Hepatocyte (in vitro differentiated cells): Measurements from ENCODE around the gene YWHAG. TPM values are rescaled to one million over a fixed set of nuclear protein-coding genes. Genes with fewer than 3 reads are reported as not detected.
"Not testable (repeated sequence)": the region's sequence is repeated elsewhere in the genome, so short reads cannot be mapped to it uniquely, and the experiment has no call there.

Experiments
- DNase-seq: peaks from one replicate; pipeline ENCODE4 v3.0.0-alpha.2; 2016; ENCODE audit warnings: low spot score
- H2AFZ ChIP-seq: fragments of 200-600 bp; sonication (generic); 2 replicates; pipeline ENCODE4 v1.6.0; 2016; ENCODE audit warnings: antibody characterized with exemption, mild to moderate bottlenecking
- H3K27ac ChIP-seq: fragments of 200-600 bp; sonication (generic); 2 replicates; pipeline ENCODE4 v1.5.1; 2016; ENCODE audit warnings: mild to moderate bottlenecking
- H3K27me3 ChIP-seq: fragments of 200-600 bp; sonication (generic); 2 replicates; pipeline ENCODE4 v1.6.1; 2016
- H3K36me3 ChIP-seq: fragments of 200-600 bp; sonication (generic); replicated peaks from 2 replicates; pipeline ENCODE4 v1.5.1; 2016; ENCODE audit warnings: low read depth; ENCODE audit not compliant: insufficient read depth
- H3K4me1 ChIP-seq: fragments of 200-600 bp; sonication (generic); 2 replicates; pipeline ENCODE4 v1.5.1; 2016; ENCODE audit warnings: mild to moderate bottlenecking, moderate library complexity; ENCODE audit not compliant: insufficient read depth
- H3K4me2 ChIP-seq: fragments of 200-600 bp; sonication (generic); 2 replicates; pipeline ENCODE4 v1.6.0; 2016
- H3K4me3 ChIP-seq: fragments of 200-600 bp; sonication (generic); 2 replicates; pipeline ENCODE4 v1.5.1; 2016; ENCODE audit warnings: mild to moderate bottlenecking
- H3K79me2 ChIP-seq: fragments of 200-600 bp; sonication (generic); 2 replicates; pipeline ENCODE4 v1.6.0; 2017; ENCODE audit warnings: mild to moderate bottlenecking
- H3K9me2 ChIP-seq: fragments of 200-600 bp; sonication (generic); replicated peaks from 2 replicates; pipeline ENCODE4 v1.6.0; 2017; ENCODE audit warnings: mild to moderate bottlenecking; ENCODE audit not compliant: insufficient read depth
- H3K9me3 ChIP-seq: fragments of 200-600 bp; sonication (generic); 2 replicates; pipeline ENCODE4 v1.5.1; 2016; ENCODE audit warnings: low read depth, mild to moderate bottlenecking
- H4K20me1 ChIP-seq: fragments of 200-600 bp; sonication (generic); 2 replicates; pipeline ENCODE4 v1.6.0; 2016; ENCODE audit warnings: mild to moderate bottlenecking; ENCODE audit not compliant: insufficient read depth, poor library complexity, severe bottlenecking
- EZH2 ChIP-seq: fragments of 200-600 bp; sonication (generic); IDR thresholded peaks from 2 replicates; pipeline ENCODE4 v1.6.1; 2016; ENCODE audit warnings: antibody characterized with exemption, mild to moderate bottlenecking, borderline replicate concordance
- EZH2phosphoT487 ChIP-seq: fragments of 200-600 bp; sonication (generic); IDR thresholded peaks from one replicate; pipeline ENCODE4 v1.6.1; 2018; ENCODE audit warnings: antibody characterized with exemption, mild to moderate bottlenecking, low read depth, moderate library complexity; ENCODE audit not compliant: unreplicated experiment, severe bottlenecking
- WGBS: methylation state at CpG from one replicate; pipeline ENCODE4 v1.1.6; 2016; ENCODE audit warnings: low lambda C conversion rate; ENCODE audit errors: missing lambda C conversion rate; 5-methylcytosine and 5-hydroxymethylcytosine counted together
- polyA plus RNA-seq: library from polyadenylated mRNA; unstranded; fragments of >200 nt; fragmentation: Nextera tagmentation; extraction: Ambion mirVana; gene quantifications from 2 replicates; pipeline ENCODE4 v1.2.1, GENCODE V29; 2016
- total RNA-seq: library from RNA; depleted of rRNA; stranded (reverse); fragments of >200 nt; gene quantifications from 2 replicates; pipeline ENCODE4 v1.2.3, GENCODE V29; 2014
- TF ChIP-seq, protein P1 (sequence below): fragments of 200-600 bp; sonication (generic); IDR thresholded peaks from 2 replicates; pipeline ENCODE4 v1.5.1; 2016; ENCODE audit warnings: antibody characterized with exemption, mild to moderate bottlenecking; ENCODE audit not compliant: poor library complexity

The YWHAG gene
- total and polyA plus RNA-seq, 2 experiments from 2014 or later = 17.2 to 117 TPM

DNA sequence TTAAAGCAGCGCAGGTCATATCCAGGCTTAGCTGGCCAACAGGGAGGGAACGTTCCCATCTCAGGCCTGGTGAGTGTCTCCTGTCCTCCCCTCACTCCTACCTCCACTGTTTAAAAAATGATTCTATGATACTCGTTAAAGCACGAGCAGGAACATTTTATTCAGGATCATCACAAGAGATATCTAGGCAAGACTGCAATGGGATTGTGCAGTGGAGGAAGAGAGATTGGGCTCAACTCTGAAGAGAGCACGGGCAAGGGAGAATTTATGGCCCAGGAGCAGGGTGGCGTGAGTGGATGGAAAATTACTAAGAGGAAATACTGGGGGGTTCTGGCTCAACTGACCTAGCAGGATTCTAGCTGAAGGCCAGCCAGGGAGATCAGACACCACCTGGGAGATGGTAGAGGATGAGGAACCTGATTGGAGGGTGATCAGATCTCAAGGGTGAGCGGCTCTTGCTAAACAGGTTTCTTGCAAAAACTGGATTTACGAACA lies 65.3 kb downstream of the YWHAG start:
- Histone ChIP-seq H4K20me1 (no peaks in the 10 kb centered on the region), H3K4me1 (peaks cover 17% of the 10 kb centered on the region), H3K36me3 (no peaks in the 10 kb centered on the region), H3K4me2 (peak overlapping the region; percentile 67), H3K9me3 (no peaks in the 10 kb centered on the region), H3K4me3 (no peak overlapping the region), H2AFZ (no peak overlapping the region), H3K27ac (peak overlapping the region; percentile 90), H3K9me2 (no peaks in the 10 kb centered on the region), H3K79me2 (no peaks in the 10 kb centered on the region), H3K27me3 (no peaks in the 10 kb centered on the region)
- TF ChIP-seq, protein P1, sequence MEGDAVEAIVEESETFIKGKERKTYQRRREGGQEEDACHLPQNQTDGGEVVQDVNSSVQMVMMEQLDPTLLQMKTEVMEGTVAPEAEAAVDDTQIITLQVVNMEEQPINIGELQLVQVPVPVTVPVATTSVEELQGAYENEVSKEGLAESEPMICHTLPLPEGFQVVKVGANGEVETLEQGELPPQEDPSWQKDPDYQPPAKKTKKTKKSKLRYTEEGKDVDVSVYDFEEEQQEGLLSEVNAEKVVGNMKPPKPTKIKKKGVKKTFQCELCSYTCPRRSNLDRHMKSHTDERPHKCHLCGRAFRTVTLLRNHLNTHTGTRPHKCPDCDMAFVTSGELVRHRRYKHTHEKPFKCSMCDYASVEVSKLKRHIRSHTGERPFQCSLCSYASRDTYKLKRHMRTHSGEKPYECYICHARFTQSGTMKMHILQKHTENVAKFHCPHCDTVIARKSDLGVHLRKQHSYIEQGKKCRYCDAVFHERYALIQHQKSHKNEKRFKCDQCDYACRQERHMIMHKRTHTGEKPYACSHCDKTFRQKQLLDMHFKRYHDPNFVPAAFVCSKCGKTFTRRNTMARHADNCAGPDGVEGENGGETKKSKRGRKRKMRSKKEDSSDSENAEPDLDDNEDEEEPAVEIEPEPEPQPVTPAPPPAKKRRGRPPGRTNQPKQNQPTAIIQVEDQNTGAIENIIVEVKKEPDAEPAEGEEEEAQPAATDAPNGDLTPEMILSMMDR = no peak
- TF ChIP-seq EZH2phosphoT487 (no peak), EZH2 (no peak)
- 78% methylated on average over 8 of the region's 8 CpGs for WGBS
- no peak for DNase-seq

DNA sequence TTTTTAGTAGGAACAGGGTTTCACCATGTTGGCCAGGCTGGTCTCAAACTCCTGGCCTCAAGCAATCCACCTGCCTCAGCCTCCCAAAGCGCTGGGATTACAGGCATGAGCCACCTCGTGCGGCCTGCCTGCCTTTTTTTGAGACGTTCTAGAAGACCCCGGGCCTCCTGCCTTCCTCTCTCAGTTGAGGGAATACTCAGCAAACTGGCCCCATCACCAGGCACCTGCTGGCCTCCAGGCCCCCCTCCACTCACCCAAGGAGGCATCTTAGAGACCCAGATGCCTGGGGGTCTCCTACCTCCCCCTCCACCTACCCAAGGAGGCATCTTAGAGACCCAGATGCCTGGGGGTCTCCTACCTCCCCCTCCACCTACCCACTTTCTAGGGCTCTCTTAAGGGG lies 65.9 kb downstream of the YWHAG start:
- Histone ChIP-seq H3K4me1 (peaks cover 17% of the 10 kb centered on the region), H3K27ac (peak overlapping the region; percentile 90)
- H3K4me3 ChIP-seq, H3K79me2 ChIP-seq, H3K9me3 ChIP-seq, H2AFZ ChIP-seq, H3K36me3 ChIP-seq, H3K4me2 ChIP-seq, H3K9me2 ChIP-seq, H4K20me1 ChIP-seq, DNase-seq, H3K27me3 ChIP-seq: not testable (repeated sequence)
- 89% methylated on average over 5 of the region's 5 CpGs for WGBS

DNA sequence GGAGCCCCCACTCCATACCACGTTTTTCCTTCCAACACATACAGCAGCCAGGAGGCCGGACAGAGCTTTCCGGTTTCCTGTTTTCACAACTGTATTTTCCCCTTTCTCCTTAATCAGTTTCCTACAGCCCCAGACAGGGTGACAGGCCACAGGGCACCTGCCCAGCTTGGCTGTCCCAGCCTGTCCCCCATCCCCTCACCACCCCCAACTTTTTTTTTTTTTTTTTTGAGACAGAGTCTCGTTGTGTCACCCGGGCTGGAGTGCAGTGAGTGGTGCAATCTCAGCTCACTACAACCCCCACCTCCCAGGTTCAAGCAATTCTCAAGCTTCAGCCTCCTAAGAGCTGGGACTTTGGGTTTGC lies 66.6 kb downstream of the YWHAG start:
- 48% methylated on average over 5 of the region's 5 CpGs for WGBS
- Histone ChIP-seq H3K9me3 (no peaks in the 10 kb centered on the region), H3K79me2 (no peaks in the 10 kb centered on the region), H3K9me2 (no peaks in the 10 kb centered on the region), H3K36me3 (no peaks in the 10 kb centered on the region), H3K4me1 (peaks cover 17% of the 10 kb centered on the region), H3K27ac (peak overlapping the region; percentile 90), H2AFZ (peak overlapping the region; percentile 24), H4K20me1 (no peaks in the 10 kb centered on the region), H3K4me3 (no peak overlapping the region), H3K4me2 (peak overlapping the region; percentile 61), H3K27me3 (no peaks in the 10 kb centered on the region)
- TF ChIP-seq EZH2phosphoT487 (no peak), EZH2 (no peak)
- TF ChIP-seq, protein P1 = no peak
- no peak for DNase-seq

DNA sequence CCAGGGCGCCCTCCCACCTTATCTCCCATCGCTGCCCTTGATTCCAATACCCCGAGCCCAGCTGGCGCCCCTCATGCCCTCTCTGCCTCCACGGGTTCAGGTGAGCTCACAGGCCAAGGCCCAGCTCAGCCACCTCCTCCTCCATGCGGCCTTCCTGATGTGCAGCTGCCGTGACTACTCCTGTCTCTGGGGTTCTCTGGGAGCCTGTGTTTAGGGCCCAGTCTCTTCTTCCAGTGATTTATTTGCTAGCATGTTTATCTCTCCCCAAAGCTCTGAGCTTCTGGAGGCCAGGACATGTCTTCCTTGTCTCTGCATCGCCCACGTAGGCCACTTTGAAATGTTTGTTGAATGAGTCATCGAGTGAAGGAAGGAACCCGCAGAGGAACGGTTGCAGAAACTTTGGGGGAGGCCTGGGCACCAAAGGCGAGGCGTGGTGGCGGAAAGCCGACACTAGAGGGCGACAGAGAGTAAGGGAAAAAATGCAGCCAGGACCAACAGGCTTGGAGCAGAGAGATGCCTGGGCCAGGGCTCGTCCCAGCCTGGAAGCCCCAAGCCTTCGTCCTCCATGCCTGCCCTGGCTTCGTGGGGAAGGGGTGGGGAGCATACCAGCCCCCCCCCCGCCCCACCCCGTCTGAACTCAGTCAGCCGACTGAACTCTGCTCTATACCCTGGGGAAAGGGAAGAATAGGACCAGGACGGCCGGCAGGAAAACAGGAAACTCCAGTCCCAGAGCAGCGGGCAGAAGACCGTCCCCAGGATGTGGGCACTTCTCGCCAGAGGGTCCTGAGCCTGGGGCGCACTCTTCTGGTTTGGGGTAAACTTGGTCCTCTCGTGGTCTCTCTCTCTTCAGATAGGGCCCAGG lies 67.2 kb downstream of the YWHAG start:
- Histone ChIP-seq H3K27ac (peak overlapping the region; percentile 90), H3K9me3 (no peaks in the 10 kb centered on the region), H3K9me2 (no peaks in the 10 kb centered on the region), H3K36me3 (no peaks in the 10 kb centered on the region), H3K4me2 (peak overlapping the region; percentile 61), H3K4me3 (no peak overlapping the region), H3K27me3 (no peaks in the 10 kb centered on the region), H4K20me1 (no peaks in the 10 kb centered on the region), H2AFZ (peak overlapping the region; percentile 24), H3K79me2 (no peaks in the 10 kb centered on the region), H3K4me1 (peaks cover 17% of the 10 kb centered on the region)
- TF ChIP-seq, protein P1 = peak; percentile 98
- TF ChIP-seq EZH2 = no peak
- DNase-seq = peak; percentile 93
- WGBS = 26% methylated on average over 29 of the region's 30 CpGs

DNA sequence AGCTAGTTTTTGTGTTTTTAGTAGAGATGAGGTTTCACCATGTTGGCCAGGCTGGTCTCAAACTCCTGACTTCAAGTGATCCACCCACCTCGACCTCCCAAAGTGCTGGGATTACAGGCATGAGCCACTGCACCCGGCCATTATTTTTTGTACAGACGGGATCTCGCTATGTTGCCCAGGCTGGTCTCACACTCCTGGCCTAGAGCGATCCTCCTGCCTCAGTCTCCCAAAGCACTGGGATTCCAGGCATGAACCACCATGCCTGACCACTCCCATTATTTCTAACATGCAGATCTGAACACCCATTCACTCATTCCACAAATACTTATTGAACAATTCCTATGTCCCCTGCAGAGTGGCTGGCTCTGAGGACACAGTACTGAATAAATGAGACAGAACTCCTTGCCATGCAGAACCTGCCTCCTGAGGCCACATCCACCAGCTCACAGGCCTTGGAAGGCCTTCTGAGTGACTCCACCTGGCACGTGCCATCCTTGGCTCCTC lies 67.9 kb downstream of the YWHAG start:
- not testable (repeated sequence) for H3K9me2 ChIP-seq, H3K27me3 ChIP-seq, H3K4me2 ChIP-seq, DNase-seq, H4K20me1 ChIP-seq, H3K36me3 ChIP-seq, H2AFZ ChIP-seq, H3K9me3 ChIP-seq, H3K4me3 ChIP-seq, H3K79me2 ChIP-seq
- peak overlapping the region; percentile 79 for H3K27ac ChIP-seq
- WGBS = 86% methylated on average over 6 of the region's 6 CpGs
- peaks cover 17% of the 10 kb centered on the region for H3K4me1 ChIP-seq
